Fibroblast of lung (primary cell): ENCODE results near the gene NLRP1.

ENCODE experiments used
- EZH2 ChIP-seq: IDR thresholded peaks from 2 replicates; pipeline ENCODE4 v1.5.1; 2012; ENCODE audit warnings: low read length, control low read depth, mild to moderate bottlenecking; ENCODE audit errors: missing control alignments
- TF ChIP-seq, protein P1 (sequence below), 2 donors: IDR thresholded peaks in 1 of 2; conservative IDR thresholded peaks in 1 of 2; 1 replicate in 1 of 2; 2 replicates in 1 of 2; pipeline ENCODE4 v1.5.1; 2011 to 2012; ENCODE audit warnings: low read length in 2 of 2, control low read depth in 1 of 2, inconsistent platforms in 1 of 2, low read depth in 1 of 2, mild to moderate bottlenecking in 1 of 2

- TF ChIP-seq, protein P1, sequence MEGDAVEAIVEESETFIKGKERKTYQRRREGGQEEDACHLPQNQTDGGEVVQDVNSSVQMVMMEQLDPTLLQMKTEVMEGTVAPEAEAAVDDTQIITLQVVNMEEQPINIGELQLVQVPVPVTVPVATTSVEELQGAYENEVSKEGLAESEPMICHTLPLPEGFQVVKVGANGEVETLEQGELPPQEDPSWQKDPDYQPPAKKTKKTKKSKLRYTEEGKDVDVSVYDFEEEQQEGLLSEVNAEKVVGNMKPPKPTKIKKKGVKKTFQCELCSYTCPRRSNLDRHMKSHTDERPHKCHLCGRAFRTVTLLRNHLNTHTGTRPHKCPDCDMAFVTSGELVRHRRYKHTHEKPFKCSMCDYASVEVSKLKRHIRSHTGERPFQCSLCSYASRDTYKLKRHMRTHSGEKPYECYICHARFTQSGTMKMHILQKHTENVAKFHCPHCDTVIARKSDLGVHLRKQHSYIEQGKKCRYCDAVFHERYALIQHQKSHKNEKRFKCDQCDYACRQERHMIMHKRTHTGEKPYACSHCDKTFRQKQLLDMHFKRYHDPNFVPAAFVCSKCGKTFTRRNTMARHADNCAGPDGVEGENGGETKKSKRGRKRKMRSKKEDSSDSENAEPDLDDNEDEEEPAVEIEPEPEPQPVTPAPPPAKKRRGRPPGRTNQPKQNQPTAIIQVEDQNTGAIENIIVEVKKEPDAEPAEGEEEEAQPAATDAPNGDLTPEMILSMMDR (conservative IDR thresholded peaks at IDR 0.05 in 1 of 2, IDR thresholded peaks at IDR 0.05 in 1 of 2; ENCODE audit: low read depth in 1 of 2, low read length in 2 of 2) = no peak
- TF ChIP-seq EZH2 = no peak
Measured at GRCh38 chr17:5499476-5500231, 84.7 kb downstream of the NLRP1 start.
